GM23248 (cell line): ENCODE measurements around the gene CDK16. TPM values are rescaled to one million over a fixed set of nuclear protein-coding genes. Genes with fewer than 3 reads are reported as not detected.

ENCODE experiments used
- DNase-seq: peaks from one replicate; pipeline ENCODE4 v3.0.0-alpha.2; 2015
- H2AFZ ChIP-seq: fragments of 200-600 bp; sonication (generic); 2 replicates; pipeline ENCODE4 v1.6.1; 2016; ENCODE audit warnings: antibody characterized with exemption
- H3F3A ChIP-seq: fragments of 200-600 bp; sonication (generic); 2 replicates; pipeline ENCODE4 v1.6.1; 2016; ENCODE audit warnings: mild to moderate bottlenecking, antibody characterized with exemption, mixed run types; ENCODE audit not compliant: insufficient read depth
- H3K27ac ChIP-seq: fragments of 200-600 bp; sonication (generic); 2 replicates; pipeline ENCODE4 v1.5.1; 2016; ENCODE audit warnings: mild to moderate bottlenecking
- H3K27me3 ChIP-seq: fragments of 200-600 bp; sonication (generic); replicated peaks from 2 replicates; pipeline ENCODE4 v1.6.1; 2016; ENCODE audit warnings: mild to moderate bottlenecking; ENCODE audit not compliant: insufficient read depth
- H3K36me3 ChIP-seq: fragments of 200-600 bp; sonication (generic); 2 replicates; pipeline ENCODE4 v1.6.1; 2016; ENCODE audit warnings: low read depth, mild to moderate bottlenecking
- H3K4me1 ChIP-seq: fragments of 200-600 bp; sonication (generic); 2 replicates; pipeline ENCODE4 v1.6.1; 2016; ENCODE audit warnings: mild to moderate bottlenecking; ENCODE audit not compliant: insufficient read depth
- H3K4me2 ChIP-seq: fragments of 200-600 bp; sonication (generic); one replicate; pipeline ENCODE4 v1.6.1; 2016; ENCODE audit warnings: mild to moderate bottlenecking; ENCODE audit not compliant: unreplicated experiment
- H3K4me3 ChIP-seq: fragments of 200-600 bp; sonication (generic); 2 replicates; pipeline ENCODE4 v1.5.1; 2016; ENCODE audit warnings: mild to moderate bottlenecking
- H3K79me2 ChIP-seq: fragments of 200-600 bp; sonication (generic); 2 replicates; pipeline ENCODE4 v1.6.1; 2016; ENCODE audit warnings: mild to moderate bottlenecking; ENCODE audit not compliant: insufficient read depth
- H3K9ac ChIP-seq: fragments of 200-600 bp; sonication (generic); 2 replicates; pipeline ENCODE4 v1.6.1; 2016; ENCODE audit warnings: mild to moderate bottlenecking
- H3K9me2 ChIP-seq: fragments of 200-600 bp; sonication (generic); 2 replicates; pipeline ENCODE4 v1.6.1; 2016; ENCODE audit warnings: mixed run types, mild to moderate bottlenecking, moderate library complexity; ENCODE audit not compliant: insufficient read depth
- H3K9me3 ChIP-seq: fragments of 200-600 bp; sonication (generic); one replicate; pipeline ENCODE4 v1.6.1; 2017; ENCODE audit warnings: low read depth
- H4K20me1 ChIP-seq: fragments of 200-600 bp; sonication (generic); 2 replicates; pipeline ENCODE4 v1.6.0; 2016; ENCODE audit not compliant: insufficient read depth
- EZH2 ChIP-seq: fragments of 200-600 bp; sonication (generic); IDR thresholded peaks from 2 replicates; pipeline ENCODE4 v1.6.1; 2018; ENCODE audit warnings: antibody characterized with exemption, mild to moderate bottlenecking; ENCODE audit not compliant: insufficient read depth, poor library complexity, severe bottlenecking
- EZH2phosphoT487 ChIP-seq: fragments of 200-600 bp; sonication (generic); IDR thresholded peaks from 2 replicates; pipeline ENCODE4 v1.6.1; 2018; ENCODE audit warnings: antibody characterized with exemption, moderate library complexity, mild to moderate bottlenecking, low read depth; ENCODE audit not compliant: insufficient read depth
- WGBS, 2 experiments: methylation state at CpG; one replicate each; pipeline ENCODE4 v1.1.6; 2015 to 2017; ENCODE audit warnings: low lambda C conversion rate in 2 of 2, low coverage in 1 of 2; ENCODE audit errors: missing lambda C conversion rate in 2 of 2; 5-methylcytosine and 5-hydroxymethylcytosine counted together
- in situ Hi-C: fragments of 300-500 bp; cut with MboI; formaldehyde crosslinking; loops from 2 replicates; pipeline ENCODE4 v1.15.0; 2020
- polyA plus RNA-seq: library from polyadenylated mRNA; unstranded; fragments of >200 nt; fragmentation: Nextera tagmentation; extraction: Ambion mirVana; gene quantifications from 2 replicates; pipeline ENCODE4 v1.2.1, GENCODE V29; 2016
- total RNA-seq: library from RNA; depleted of rRNA; stranded (reverse); fragments of >200 nt; shearing (Covaris generic); gene quantifications from 2 replicates; pipeline ENCODE4 v1.2.3, GENCODE V29; 2014

The CDK16 gene
- total and polyA plus RNA-seq, 2 experiments from 2014 or later: 97.8 to 103 TPM

DNA sequence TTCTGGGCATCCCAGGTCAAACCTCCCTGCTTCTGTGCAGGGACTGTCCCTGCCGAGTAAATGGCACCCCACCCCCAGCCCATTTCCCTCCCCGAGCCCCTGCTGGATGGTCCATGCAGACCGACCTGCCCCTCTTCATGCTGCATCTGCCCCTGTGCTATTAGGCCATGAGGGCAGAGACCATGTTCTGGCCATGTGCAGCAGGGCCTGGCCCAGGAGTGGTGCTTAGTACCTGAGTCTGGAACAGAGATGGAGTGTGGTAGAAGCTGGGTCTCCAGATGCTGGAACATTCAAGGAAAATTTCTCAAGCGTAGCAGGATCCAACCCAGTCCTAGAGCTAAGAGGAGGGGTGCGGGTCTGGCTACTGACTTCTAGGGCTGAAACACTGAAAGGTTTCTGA lies 40.1 kb upstream of the CDK16 start:
- no peaks in the 10 kb centered on the region for H3K9me3 ChIP-seq
- no peak overlapping the region for H3K4me2 ChIP-seq
- H2AFZ ChIP-seq: no peak overlapping the region
- H4K20me1 ChIP-seq: no peaks in the 10 kb centered on the region
- no peaks in the 10 kb centered on the region for H3F3A ChIP-seq
- in situ Hi-C loops: no loop called here
- H3K9me2 ChIP-seq: no peaks in the 10 kb centered on the region
- H3K9ac ChIP-seq: no peak overlapping the region
- no peaks in the 10 kb centered on the region; the same call in 1 of the 2 replicates for H3K4me1 ChIP-seq
- H3K79me2 ChIP-seq: no peaks in the 10 kb centered on the region
- H3K27ac ChIP-seq: no peak overlapping the region
- TF ChIP-seq EZH2phosphoT487 (no peak), EZH2 (no peak)
- no peak for DNase-seq
- 97 to 100% methylated on average over 1 to 5 of the region's 5 CpGs for WGBS, 2 experiments
- H3K36me3 ChIP-seq: no peaks in the 10 kb centered on the region
- H3K27me3 ChIP-seq: no peaks in the 10 kb centered on the region
- no peak overlapping the region for H3K4me3 ChIP-seq

DNA sequence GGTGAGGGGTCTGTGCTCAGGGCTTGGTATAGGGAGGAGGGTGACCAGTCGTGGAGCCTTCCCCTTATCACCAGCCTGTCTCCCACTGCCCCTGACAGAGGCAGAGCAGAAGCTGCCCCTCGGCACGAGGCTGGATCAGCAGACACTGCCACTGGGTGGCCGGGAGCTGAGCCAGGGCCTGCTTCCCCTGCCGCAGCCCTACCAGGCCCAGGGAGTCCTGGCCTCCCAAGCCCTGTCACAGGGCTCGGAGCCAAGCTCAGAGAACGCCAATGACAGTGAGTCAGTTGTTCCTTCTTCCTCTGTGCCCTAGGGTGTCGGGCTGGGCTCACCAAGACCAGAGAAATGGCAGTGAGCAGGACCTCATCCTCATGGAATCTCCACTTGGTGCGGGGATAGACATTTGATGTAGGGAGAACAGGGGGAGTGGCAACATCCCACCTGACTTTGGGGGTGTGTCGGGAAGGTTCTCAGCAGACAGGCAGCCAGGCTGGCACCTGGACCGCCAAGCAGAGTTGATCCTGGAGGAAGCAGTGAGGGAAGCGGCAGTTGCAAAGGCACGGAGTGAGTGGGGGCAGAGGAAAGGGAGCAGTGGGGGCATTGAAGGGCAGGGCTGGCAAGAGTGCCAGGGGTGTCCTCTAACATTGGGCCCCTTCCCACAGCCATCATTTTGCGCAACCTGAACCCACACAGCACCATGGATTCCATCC lies 39.1 kb upstream of the CDK16 start:
- H3K27ac ChIP-seq: peak overlapping the region; percentile 53
- no peak overlapping the region for H2AFZ ChIP-seq
- H3K4me3 ChIP-seq: no peak overlapping the region
- no peaks in the 10 kb centered on the region for H3K9me3 ChIP-seq
- 49 to 50% methylated on average over 12 to 13 of the region's 14 CpGs for WGBS, 2 experiments
- DNase-seq: peak; percentile 78
- in situ Hi-C loops: no loop called here
- H3K4me1 ChIP-seq: no peaks in the 10 kb centered on the region; the same call in 1 of the 2 replicates
- H3K27me3 ChIP-seq: no peaks in the 10 kb centered on the region
- H3K9me2 ChIP-seq: no peaks in the 10 kb centered on the region
- H3K4me2 ChIP-seq: no peak overlapping the region
- H3F3A ChIP-seq: no peaks in the 10 kb centered on the region
- H4K20me1 ChIP-seq: no peaks in the 10 kb centered on the region
- no peaks in the 10 kb centered on the region for H3K79me2 ChIP-seq
- no peaks in the 10 kb centered on the region for H3K36me3 ChIP-seq
- TF ChIP-seq EZH2: no peak
- no peak for TF ChIP-seq EZH2phosphoT487
- peak overlapping the region; percentile 46 for H3K9ac ChIP-seq

DNA sequence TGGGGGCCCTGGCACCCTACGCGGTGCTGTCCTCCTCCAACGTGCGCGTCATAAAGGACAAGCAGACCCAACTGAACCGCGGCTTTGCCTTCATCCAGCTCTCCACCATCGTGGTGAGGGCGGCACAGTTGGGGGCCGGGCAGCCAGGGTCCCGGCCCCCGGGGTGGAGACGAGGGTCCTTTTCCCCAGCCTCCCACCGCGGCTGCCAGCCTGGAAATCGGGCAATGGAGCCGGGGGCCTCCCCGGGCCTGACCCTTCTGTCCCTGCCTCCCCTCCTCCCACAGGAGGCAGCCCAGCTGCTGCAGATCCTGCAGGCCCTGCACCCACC lies 38.6 kb upstream of the CDK16 start:
- no peaks in the 10 kb centered on the region for H3K79me2 ChIP-seq
- 78 to 94% methylated on average over 8 to 16 of the region's 18 CpGs for WGBS, 2 experiments
- no peak overlapping the region for H3K4me2 ChIP-seq
- no peaks in the 10 kb centered on the region for H3K9me2 ChIP-seq
- H3K4me1 ChIP-seq: no peaks in the 10 kb centered on the region; the same call in 1 of the 2 replicates
- H3K9me3 ChIP-seq: no peaks in the 10 kb centered on the region
- H3K27me3 ChIP-seq: no peaks in the 10 kb centered on the region
- no peak overlapping the region for H3K9ac ChIP-seq
- in situ Hi-C loops: no loop called here
- H3K27ac ChIP-seq: no peak overlapping the region
- H2AFZ ChIP-seq: no peak overlapping the region
- no peaks in the 10 kb centered on the region for H3K36me3 ChIP-seq
- H3K4me3 ChIP-seq: no peak overlapping the region
- no peaks in the 10 kb centered on the region for H4K20me1 ChIP-seq
- no peaks in the 10 kb centered on the region for H3F3A ChIP-seq
- DNase-seq: no peak
- TF ChIP-seq EZH2phosphoT487: no peak
- no peak for TF ChIP-seq EZH2

DNA sequence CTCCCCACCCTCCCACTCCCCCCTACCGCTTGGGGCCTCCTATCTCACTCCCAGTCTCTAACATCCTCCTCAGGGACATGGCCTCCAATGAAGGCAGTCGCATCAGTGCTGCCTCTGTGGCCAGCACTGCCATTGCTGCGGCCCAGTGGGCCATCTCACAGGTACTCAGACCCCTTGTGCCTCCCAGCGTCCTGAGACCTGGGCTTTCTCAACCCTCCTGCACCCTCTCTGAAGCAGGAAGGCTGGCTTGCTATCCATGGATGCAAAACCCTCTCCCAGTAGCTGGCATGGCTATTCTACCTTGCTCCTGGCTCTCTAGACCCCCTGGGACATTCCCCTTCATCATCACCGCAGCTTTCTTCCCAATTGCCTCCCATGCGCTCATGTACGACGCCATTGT lies 38.1 kb upstream of the CDK16 start:
- in situ Hi-C loops: no loop called here
- H3K9me3 ChIP-seq: no peaks in the 10 kb centered on the region
- no peak for DNase-seq
- H3K4me2 ChIP-seq: no peak overlapping the region
- H3K4me1 ChIP-seq: no peaks in the 10 kb centered on the region; the same call in 1 of the 2 replicates
- H3F3A ChIP-seq: no peaks in the 10 kb centered on the region
- 69 to 75% methylated on average over 5 to 6 of the region's 8 CpGs for WGBS, 2 experiments
- H3K9me2 ChIP-seq: no peaks in the 10 kb centered on the region
- no peaks in the 10 kb centered on the region for H3K79me2 ChIP-seq
- no peak overlapping the region for H2AFZ ChIP-seq
- H3K27ac ChIP-seq: no peak overlapping the region
- no peak overlapping the region for H3K4me3 ChIP-seq
- TF ChIP-seq EZH2phosphoT487: no peak
- no peak for TF ChIP-seq EZH2
- no peaks in the 10 kb centered on the region for H4K20me1 ChIP-seq
- H3K27me3 ChIP-seq: no peaks in the 10 kb centered on the region
- no peaks in the 10 kb centered on the region for H3K36me3 ChIP-seq
- H3K9ac ChIP-seq: no peak overlapping the region

DNA sequence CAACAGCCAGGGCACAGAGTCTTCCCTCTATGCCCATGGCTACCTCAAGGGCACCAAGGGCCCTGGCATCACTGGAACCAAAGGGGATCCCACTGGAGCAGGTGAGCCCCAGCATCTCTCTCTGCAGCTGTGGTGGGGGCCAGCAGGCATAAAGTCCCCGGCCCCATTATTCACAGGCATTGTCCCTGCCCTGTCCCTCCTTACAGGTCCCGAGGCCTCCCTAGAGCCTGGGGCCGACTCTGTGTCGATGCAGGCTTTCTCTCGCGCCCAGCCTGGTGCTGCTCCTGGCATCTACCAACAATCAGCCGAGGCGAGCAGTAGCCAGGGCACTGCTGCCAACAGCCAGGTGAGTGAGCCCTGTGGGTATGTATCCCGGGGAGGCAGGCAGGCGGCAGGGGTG lies 37.2 kb upstream of the CDK16 start:
- Histone ChIP-seq H3K79me2 (no peaks in the 10 kb centered on the region), H2AFZ (no peak overlapping the region), H3K4me2 (no peak overlapping the region), H3K36me3 (no peaks in the 10 kb centered on the region), H3K9me3 (no peaks in the 10 kb centered on the region), H3K27me3 (no peaks in the 10 kb centered on the region), H3F3A (no peaks in the 10 kb centered on the region), H4K20me1 (no peaks in the 10 kb centered on the region), H3K4me3 (no peak overlapping the region), H3K4me1 (no peaks in the 10 kb centered on the region; the same call in 1 of the 2 replicates), H3K9ac (no peak overlapping the region), H3K9me2 (no peaks in the 10 kb centered on the region), H3K27ac (no peak overlapping the region)
- WGBS, 2 experiments: 93 to 100% methylated on average over 2 to 6 of the region's 10 CpGs
- in situ Hi-C loops: no loop called here
- TF ChIP-seq EZH2phosphoT487 (no peak), EZH2 (no peak)
- DNase-seq: no peak
